Memory B cell (primary cell): ENCODE measurements around the gene WDR31.
"Not testable (repeated sequence)": the region's sequence is repeated elsewhere in the genome, so short reads cannot be mapped to it uniquely, and the experiment has no call there.

ENCODE experiments used
- ATAC-seq: fragments of 150-1000 bp; cut with Tn5 transposase; 2 replicates; pipeline ENCODE4 v1.10.0; 2021; ENCODE audit warnings: low read depth, mild to moderate bottlenecking, moderate library complexity
- DNase-seq, 2 donors: peaks; one replicate each; pipeline ENCODE4 v3.0.0; 2022; ENCODE audit warnings: low spot score in 2 of 2
- H3K27ac Mint-ChIP-seq: one replicate; pipeline ENCODE4 v1.8.0; 2022; ENCODE audit warnings: mild to moderate bottlenecking, moderate library complexity, mixed read lengths
- H3K27me3 Mint-ChIP-seq: one replicate; pipeline ENCODE4 v1.8.0; 2022; ENCODE audit warnings: mixed read lengths
- H3K36me3 Mint-ChIP-seq: one replicate; pipeline ENCODE4 v1.8.0; 2022; ENCODE audit warnings: mild to moderate bottlenecking, mixed read lengths
- H3K4me1 Mint-ChIP-seq: one replicate; pipeline ENCODE4 v1.8.0; 2022; ENCODE audit warnings: mixed read lengths
- H3K4me3 Mint-ChIP-seq: one replicate; pipeline ENCODE4 v1.8.0; 2022; ENCODE audit warnings: mild to moderate bottlenecking, moderate library complexity, mixed read lengths
- H3K9me3 Mint-ChIP-seq: one replicate; pipeline ENCODE4 v1.8.0; 2022; ENCODE audit warnings: mixed read lengths

Gene WDR31

DNA sequence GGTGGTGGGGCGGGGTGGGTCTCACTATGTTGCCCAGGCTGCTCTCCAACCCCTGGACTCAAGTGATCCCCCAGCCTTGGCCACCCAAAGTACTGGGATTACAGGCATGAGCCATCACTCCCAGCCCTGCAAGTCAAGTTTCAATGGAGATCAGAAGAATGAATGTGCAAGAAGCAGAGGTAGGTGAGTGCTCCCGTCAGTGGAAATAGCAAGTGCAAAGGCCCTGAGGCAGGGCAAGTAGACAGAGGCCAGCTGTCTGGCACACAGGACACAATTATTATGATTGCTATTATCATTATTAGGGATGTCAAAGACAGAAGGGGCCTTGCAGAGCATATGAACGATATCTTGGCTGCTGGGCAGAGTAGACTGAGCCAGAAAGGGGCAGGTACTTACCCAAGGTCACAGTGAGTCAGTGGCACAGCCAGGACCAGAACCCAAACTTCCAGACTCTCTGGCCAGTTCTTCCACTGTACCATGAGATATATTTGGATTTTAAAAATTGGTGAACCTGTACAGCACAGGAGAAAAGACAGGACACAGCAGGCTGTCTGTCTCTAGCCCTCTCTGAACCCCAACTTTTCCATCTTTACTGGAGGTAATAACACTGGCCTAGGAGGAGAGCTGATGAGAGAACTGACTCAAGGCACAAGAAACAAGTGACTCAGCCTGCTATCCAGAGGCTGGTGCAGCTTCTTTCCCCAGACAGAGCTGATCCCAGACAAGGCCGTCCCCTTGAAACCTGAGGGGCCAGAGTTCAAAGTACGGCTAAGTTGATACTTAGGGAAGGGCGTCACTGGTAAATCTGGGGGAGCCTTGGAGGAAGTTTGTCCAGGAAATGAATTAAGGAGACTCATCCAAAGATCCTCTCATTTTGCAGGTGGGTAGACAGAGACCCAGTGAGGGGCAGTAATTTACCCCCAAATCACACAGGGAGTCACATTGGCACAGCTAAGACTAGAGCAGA lies 35.3 kb upstream of the WDR31 start:
- ATAC-seq, result no peak
- no peaks in the 10 kb centered on the region for H3K9me3 Mint-ChIP-seq
- H3K4me3 Mint-ChIP-seq, result peak overlapping the region; percentile 77
- H3K27ac Mint-ChIP-seq, result peak overlapping the region; percentile 53
- H3K36me3 Mint-ChIP-seq, result peaks cover 7% of the 10 kb centered on the region
- no peak for DNase-seq
- H3K4me1 Mint-ChIP-seq, result peaks cover 15% of the 10 kb centered on the region
- H3K27me3 Mint-ChIP-seq, result no peaks in the 10 kb centered on the region

DNA sequence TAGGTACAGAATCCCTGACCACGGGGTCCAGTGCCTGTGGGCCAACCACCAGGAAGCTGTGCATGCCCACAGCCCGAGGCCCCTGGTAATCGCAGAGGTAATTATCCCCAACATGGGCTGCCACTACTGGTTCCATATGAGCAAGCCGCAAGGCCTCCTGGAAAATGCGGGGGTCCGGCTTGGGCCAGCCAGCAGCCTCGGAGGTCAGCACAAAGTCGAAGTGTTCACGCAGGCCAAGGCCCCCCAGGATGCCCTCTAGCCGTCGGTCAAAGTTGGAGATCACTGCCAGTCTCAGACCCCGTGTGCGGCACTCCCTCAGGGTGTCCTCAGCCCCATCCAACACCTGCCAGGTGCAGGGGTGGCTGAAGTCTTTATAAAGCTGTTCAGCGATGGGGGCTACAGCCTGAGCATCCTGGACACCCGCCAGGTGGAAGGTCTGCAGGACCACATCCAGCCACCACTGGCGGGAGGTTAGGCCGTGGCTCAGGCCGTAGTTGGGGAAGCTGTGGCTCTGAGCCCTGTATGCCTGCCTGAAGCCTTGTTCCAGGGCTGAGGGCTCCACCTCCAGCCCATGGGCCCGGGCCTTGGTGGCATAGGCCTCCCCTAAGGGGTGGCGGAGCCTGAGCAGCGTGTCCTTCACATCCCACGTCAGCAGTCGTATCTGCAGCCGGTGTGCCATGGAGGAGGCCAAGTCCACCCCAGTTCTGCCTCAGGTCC lies 33.8 kb upstream of the WDR31 start:
- Mint-ChIP-seq H3K4me3 (no peak overlapping the region), H3K27ac (no peak overlapping the region), H3K4me1 (peaks cover 15% of the 10 kb centered on the region), H3K27me3 (no peaks in the 10 kb centered on the region), H3K9me3 (no peaks in the 10 kb centered on the region), H3K36me3 (peaks cover 7% of the 10 kb centered on the region)
- DNase-seq (no peak), ATAC-seq (no peak)

DNA sequence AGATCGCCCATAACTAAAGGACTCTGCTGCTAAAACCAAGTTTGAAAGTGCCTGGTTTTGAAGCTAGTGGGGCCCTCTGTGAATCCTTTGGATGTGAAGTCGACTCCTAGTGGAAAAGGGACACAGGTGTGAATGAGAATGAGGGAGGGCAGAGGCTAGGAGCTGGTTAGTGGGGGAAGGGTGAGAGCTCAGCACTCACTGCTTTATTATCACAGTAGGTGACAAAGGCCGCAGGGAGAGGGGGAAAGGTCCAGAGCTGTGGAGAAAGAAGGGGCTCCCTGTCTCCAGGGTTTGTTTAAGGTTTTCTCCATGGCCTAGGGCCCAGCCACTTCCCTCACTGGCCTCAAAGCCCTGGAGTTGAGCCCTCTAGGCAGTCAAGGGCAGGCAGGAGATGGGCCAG lies 33.2 kb upstream of the WDR31 start:
- Mint-ChIP-seq H3K9me3 (no peaks in the 10 kb centered on the region), H3K27ac (no peak overlapping the region), H3K27me3 (no peaks in the 10 kb centered on the region), H3K36me3 (peaks cover 7% of the 10 kb centered on the region), H3K4me1 (peaks cover 15% of the 10 kb centered on the region), H3K4me3 (no peak overlapping the region)
- ATAC-seq, result no peak
- DNase-seq, result no peak

DNA sequence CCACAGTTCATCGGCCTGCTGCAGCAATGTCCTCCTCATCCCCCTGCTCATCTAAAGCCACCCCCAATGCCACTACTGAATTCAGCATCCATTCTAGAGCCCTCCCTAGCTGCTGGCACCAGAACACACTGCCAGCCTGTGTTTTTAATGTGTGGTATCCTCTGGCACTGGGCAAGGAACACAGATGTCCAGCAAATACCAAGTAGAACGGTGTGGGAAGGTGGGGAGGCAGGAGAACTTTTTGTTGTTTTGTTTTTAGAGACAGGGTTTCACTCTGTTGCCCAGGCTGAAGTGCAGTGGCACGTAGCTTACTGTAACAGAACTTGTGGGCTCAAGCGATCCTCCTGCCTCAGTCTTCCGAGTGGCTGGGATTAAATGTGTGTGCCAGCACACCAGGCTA lies 32.0 kb upstream of the WDR31 start:
- no peaks in the 10 kb centered on the region for H3K9me3 Mint-ChIP-seq
- H3K4me1 Mint-ChIP-seq, result peaks cover 14% of the 10 kb centered on the region
- peak overlapping the region; percentile 15 for H3K27ac Mint-ChIP-seq
- peaks cover 7% of the 10 kb centered on the region for H3K36me3 Mint-ChIP-seq
- H3K27me3 Mint-ChIP-seq, result no peaks in the 10 kb centered on the region
- no peak for DNase-seq
- no peak for ATAC-seq
- H3K4me3 Mint-ChIP-seq, result no peak overlapping the region

DNA sequence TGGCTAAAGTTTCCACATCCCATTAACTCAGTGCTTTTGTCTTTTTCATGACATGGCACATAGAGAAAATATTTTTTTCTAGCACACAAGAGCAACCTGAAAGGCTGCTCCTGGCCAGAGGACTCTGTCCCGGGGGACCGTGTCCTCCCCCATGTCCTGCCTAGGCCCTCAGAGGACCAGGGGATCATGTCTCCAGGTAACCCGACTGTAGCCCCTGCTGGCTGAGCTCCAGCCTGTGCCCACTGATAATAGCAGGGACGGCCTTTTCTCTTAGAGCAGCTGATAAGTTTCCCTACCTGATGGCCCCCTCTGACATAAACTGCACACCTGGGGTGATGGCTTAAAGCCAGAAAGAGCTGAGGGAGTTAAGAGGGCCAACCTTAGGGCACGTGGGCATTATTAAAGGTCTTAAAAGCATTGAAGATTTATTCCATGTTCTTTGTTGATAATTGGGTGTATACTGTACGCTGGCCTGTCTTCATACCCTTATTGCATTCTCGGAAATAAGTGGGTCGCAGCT lies 30.8 kb upstream of the WDR31 start:
- no peaks in the 10 kb centered on the region for H3K27me3 Mint-ChIP-seq
- no peak for ATAC-seq
- no peak for DNase-seq
- no peak overlapping the region for H3K27ac Mint-ChIP-seq
- no peaks in the 10 kb centered on the region for H3K9me3 Mint-ChIP-seq
- H3K4me3 Mint-ChIP-seq, result no peak overlapping the region
- peaks cover 12% of the 10 kb centered on the region for H3K4me1 Mint-ChIP-seq
- H3K36me3 Mint-ChIP-seq, result peaks cover 7% of the 10 kb centered on the region

DNA sequence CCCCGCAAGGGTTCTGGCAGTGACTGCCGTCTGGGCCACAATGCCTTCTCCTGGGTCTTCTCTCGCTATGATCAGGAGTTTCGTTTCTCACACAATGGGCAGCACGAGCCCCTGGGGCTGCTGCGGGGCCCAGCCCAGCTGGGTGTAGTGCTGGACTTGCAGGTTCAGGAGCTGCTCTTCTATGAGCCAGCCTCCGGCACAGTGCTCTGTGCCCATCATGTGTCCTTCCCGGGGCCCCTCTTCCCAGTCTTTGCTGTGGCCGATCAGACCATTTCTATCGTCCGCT lies 29.7 kb upstream of the WDR31 start:
- ATAC-seq (no peak), DNase-seq (no peak)
- no peak overlapping the region for H3K4me3 Mint-ChIP-seq
- H3K27ac Mint-ChIP-seq, result no peak overlapping the region
- H3K9me3 Mint-ChIP-seq, result no peaks in the 10 kb centered on the region
- peaks cover 4% of the 10 kb centered on the region for H3K4me1 Mint-ChIP-seq
- H3K36me3 Mint-ChIP-seq, result peaks cover 7% of the 10 kb centered on the region
- H3K27me3 Mint-ChIP-seq, result no peaks in the 10 kb centered on the region

DNA sequence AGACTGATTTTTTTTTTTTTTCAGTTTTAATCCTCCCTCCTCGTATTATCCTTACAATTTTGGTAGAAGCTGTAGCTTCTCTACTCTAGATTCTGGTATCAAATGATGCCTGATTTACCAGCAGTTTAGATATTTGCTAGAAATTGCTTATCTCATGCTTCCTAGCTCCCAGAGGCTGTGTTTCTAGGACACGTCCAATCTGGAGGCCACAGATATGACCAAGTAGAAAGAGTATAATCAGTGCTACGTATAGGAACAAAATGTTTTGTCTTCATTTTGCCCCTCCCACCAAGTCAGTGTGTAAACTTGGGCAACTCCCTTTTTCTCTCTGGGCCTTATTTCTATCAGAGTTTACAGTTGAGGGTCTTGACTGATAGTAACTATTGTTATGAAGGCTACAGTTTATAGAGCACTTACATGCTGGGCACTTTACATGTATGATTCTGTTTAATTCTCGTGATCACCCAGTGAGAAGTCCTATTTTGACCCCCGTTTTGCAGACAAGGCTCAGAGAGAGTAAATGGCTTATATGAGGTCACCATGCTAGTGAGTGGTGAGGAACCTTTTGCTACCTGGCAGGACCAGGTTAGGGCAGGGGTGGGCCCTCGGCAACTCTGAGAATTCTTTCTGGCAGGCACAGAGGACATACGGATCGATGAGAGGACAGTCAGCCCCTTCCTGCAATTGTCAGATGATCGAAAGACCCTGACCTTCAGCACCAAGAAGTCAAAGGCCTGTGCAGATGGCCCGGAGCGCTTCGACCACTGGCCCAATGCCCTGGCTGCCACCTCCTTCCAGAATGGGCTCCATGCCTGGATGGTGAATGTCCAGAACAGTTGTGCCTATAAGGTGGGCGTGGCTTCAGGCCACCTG lies 29.1 kb upstream of the WDR31 start:
- DNase-seq (no peak), ATAC-seq (no peak)
- H3K4me1 Mint-ChIP-seq, result peaks cover 4% of the 10 kb centered on the region
- no peaks in the 10 kb centered on the region for H3K9me3 Mint-ChIP-seq
- H3K27me3 Mint-ChIP-seq, result no peaks in the 10 kb centered on the region
- H3K4me3 Mint-ChIP-seq, result no peak overlapping the region
- peaks cover 4% of the 10 kb centered on the region for H3K36me3 Mint-ChIP-seq
- peak overlapping the region; percentile 29 for H3K27ac Mint-ChIP-seq

DNA sequence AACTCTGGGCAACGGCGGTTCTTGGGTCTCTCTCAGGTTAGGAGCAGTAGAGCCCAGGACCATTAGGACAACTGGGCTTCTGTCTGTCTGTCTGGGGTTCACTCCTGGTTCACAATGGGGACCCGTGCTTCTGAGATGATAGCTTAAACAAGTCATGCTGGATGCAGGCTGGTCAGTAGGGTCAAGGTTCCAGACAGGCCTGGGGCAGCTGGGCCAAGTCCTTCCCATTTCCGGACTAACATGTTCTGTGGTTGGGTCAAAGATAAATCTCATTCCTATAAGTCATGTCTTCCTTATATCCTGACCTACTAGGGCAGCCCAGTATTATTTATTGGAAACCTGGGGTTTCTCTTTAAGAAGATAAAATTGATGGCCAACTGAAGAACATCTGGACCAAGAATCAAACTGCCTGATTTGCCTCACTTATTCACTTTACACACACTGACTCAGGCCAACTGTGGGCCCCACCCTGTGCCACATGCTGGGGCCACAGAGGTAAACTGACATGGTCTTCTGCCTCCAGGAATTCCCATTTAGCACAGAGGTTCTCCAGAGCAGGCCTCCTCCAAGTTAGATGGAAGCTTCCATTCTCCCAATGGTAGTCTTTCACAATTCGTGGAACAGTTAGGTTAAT lies 28.4 kb upstream of the WDR31 start:
- H3K27me3 Mint-ChIP-seq, result no peaks in the 10 kb centered on the region
- H3K9me3 Mint-ChIP-seq, result no peaks in the 10 kb centered on the region
- no peak overlapping the region for H3K4me3 Mint-ChIP-seq
- peak overlapping the region; percentile 29 for H3K27ac Mint-ChIP-seq
- no peak for ATAC-seq
- H3K36me3 Mint-ChIP-seq, result peaks cover 4% of the 10 kb centered on the region
- H3K4me1 Mint-ChIP-seq, result peaks cover 4% of the 10 kb centered on the region
- no peak for DNase-seq

DNA sequence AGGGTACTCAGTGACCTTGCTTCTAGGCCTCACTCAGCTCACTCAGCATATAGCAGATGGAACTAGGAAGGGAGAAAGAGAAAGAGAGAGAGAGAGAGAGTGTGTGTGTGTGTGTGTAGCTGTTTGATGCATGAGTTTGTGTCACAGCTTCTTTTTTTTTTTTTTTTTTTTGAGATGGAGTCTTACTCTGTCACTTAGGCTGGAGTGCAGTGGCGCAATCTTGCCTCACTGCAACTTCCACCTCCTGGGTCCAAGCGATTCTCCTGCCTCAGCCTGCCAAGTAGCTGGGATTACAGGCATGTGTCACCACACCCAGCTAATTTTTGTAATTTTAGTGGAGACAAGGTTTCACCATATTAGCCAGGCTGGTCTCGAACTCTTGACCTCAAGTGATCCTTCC lies 25.6 kb upstream of the WDR31 start:
- H3K4me1 Mint-ChIP-seq, result not testable (repeated sequence)

DNA sequence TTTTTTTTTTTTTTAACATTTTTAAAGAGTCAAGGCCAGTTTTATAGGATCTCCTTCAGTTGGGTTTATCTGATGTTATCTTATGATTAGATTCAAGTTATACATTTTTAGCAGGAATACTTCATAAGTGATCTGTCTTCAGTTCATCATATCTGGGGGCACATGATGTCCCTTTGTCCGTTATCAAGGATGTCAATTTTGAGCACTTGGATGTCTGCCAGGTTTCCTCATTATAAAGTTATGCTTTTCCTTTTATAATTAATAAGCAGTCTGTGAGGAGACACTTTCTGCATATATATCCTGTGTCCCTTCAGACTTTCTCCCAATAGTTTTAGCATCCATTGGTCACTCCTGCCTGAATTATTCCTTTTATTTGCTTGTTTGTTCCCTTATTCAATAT lies 24.9 kb upstream of the WDR31 start:
- Mint-ChIP-seq H3K27me3 (peaks cover 2% of the 10 kb centered on the region), H3K4me1 (no peaks in the 10 kb centered on the region), H3K9me3 (no peaks in the 10 kb centered on the region), H3K27ac (no peak overlapping the region), H3K36me3 (no peaks in the 10 kb centered on the region), H3K4me3 (no peak overlapping the region)
- DNase-seq (no peak), ATAC-seq (no peak)

More for the DNA sequence above, 25.6 kb upstream of the WDR31 start:
- H3K9me3 Mint-ChIP-seq, ATAC-seq, H3K27ac Mint-ChIP-seq, H3K27me3 Mint-ChIP-seq, H3K36me3 Mint-ChIP-seq, DNase-seq, H3K4me3 Mint-ChIP-seq: not testable (repeated sequence)

DNA sequence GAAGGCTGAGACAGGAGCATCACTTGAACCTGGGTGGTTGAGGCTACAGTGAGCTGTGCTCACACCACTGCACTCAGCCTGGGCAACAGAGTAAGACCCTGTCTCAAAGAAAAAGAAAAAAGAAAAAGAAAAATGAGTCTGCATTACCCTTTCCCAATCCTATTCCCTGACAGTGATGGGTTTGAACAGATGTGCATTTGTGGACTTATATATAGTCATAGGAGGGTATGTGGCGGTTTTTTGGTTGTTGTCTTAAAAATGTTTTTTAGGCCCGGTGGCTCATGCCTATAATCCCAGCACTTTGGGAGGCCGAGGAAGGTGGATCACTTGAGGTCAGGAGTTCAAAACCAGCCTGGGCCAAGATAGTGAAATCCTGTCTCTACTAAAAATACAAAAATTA lies 23.3 kb upstream of the WDR31 start:
- H3K27ac Mint-ChIP-seq, result no peak overlapping the region
- H3K36me3 Mint-ChIP-seq, result no peaks in the 10 kb centered on the region

DNA sequence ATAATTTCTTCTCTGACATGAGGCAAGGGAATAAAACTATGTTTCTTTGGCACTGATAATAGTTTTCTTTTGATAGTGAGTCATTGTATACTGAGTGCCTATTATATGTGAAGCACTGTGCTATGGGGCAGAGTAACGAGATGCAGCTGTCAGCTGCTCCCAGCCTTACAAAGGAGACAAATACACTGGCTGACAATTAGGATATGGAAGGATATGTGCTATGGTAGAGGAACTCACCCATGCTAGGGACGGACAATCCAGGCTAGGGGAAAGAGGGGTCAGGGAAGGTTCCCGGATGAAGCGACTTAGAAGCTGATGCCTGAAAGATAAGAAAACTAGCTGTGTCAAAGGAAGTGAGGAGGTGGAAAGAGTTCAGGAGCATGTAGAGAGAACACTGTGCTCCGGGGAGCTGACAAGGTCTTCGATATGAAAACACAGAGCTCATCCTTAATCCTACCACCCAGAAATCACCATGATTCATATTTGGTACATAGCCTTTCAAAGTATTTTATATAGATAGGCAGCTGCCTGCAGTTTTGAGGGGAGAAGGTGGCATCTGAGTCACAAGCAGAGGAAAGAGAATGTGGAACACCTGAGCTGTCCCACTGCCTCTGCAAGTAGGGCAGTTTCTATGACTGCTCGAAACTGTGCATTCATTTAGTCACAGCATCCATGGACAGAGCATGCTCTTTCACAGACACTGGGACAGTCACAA lies 21.4 kb upstream of the WDR31 start:
- DNase-seq (no peak), ATAC-seq (no peak)
- peaks cover 5% of the 10 kb centered on the region for H3K27me3 Mint-ChIP-seq
- H3K9me3 Mint-ChIP-seq, result no peaks in the 10 kb centered on the region
- no peak overlapping the region for H3K27ac Mint-ChIP-seq
- H3K36me3 Mint-ChIP-seq, result no peaks in the 10 kb centered on the region
- H3K4me1 Mint-ChIP-seq, result no peaks in the 10 kb centered on the region
- no peak overlapping the region for H3K4me3 Mint-ChIP-seq

More for the DNA sequence above, 23.3 kb upstream of the WDR31 start:
- H3K4me1 Mint-ChIP-seq, result no peaks in the 10 kb centered on the region
- H3K9me3 Mint-ChIP-seq, result no peaks in the 10 kb centered on the region
- ATAC-seq (no peak), DNase-seq (no peak)
- no peak overlapping the region for H3K4me3 Mint-ChIP-seq
- peaks cover 2% of the 10 kb centered on the region for H3K27me3 Mint-ChIP-seq

DNA sequence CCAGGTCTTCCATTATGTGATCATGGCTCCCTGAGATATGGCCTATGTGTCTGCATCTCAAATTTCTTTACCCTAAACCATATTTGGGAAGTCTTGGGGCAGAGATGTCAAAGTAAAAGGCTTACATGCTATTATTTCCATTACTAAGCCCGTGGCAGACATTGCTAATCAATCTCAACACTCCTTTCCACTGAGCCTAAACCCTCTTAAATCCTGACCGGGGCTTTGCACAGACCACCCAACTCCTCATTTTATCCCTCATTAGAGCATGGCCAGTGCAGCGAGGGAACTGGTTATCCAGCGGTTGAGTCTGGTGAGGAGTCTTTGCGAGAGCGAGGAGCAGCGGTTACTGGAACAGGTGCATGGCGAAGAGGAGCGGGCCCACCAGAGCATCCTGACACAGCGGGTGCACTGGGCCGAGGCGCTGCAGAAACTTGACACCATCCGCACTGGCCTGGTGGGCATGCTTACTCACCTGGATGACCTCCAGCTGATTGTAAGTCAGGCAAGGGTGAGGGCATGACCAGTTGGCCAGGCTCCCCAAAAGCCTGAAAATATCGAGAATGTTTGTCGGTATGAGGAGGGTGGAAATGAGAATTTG lies 20.3 kb upstream of the WDR31 start:
- H3K27me3 Mint-ChIP-seq, result peaks cover 6% of the 10 kb centered on the region
- H3K4me1 Mint-ChIP-seq, result no peaks in the 10 kb centered on the region
- DNase-seq (no peak), ATAC-seq (no peak)
- H3K9me3 Mint-ChIP-seq, result no peaks in the 10 kb centered on the region
- H3K27ac Mint-ChIP-seq, result no peak overlapping the region
- H3K4me3 Mint-ChIP-seq, result no peak overlapping the region
- no peaks in the 10 kb centered on the region for H3K36me3 Mint-ChIP-seq
